GM10266 (cell line): ENCODE results near the gene PKN2.
A peak's percentile ranks its signal among the peaks of the same experiment; 100 is the strongest.

Experiments
- DNase-seq: peaks from one replicate; pipeline ENCODE4 v3.0.0; 2012; ENCODE audit errors: extremely low spot score
- TF ChIP-seq, protein P1 (sequence below): IDR thresholded peaks from 2 replicates; pipeline ENCODE4 v1.5.1; 2012; ENCODE audit warnings: mild to moderate bottlenecking, low read depth; ENCODE audit not compliant: control insufficient read depth, insufficient read depth; ENCODE audit errors: missing control alignments

PKN2 gene

DNA sequence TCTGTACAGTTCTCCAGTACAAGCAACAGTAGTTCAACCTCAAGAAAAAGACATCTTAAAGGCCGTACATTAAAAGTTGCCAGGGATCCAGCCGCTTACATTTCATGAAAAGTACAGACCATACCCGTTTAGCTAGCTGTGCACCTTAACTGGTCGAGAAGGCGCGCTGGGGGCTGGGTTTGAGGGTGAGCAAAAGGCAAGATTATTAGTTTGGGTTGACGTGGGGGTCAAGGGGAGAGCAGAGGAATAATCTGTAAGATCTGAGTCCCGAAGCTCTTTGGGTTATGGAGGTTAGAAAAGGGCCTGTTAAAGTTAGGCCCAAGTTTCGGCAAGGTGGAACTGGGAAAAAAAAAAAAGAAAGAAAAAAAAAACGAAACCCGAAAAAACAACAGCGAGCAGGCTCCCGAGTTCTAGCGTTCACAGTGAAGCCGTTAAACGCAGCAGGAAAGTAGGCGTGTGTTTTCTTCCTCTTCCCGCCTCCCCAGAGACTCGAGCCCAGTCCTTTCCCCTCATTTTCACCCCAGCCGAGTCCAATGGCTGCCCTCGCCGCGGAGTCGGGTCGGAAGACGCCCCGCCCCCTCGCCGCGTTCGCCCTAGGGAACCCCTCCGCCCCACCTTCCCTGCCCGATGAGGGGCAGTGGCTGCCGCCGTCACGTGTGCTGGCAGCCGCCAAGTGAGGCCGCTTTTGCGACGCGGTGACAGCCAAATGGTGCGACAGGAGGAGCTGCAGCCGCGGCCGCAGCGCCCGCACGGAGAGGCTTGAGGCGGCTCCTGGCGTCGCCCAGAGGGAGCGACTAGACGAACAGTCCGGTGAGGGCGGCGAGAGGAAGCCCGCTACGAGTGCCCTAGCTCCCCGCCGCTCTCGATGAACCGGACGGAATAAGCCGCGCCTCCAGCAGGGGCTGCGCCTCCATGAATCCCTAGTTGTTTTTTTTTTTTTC is at the start of gene PKN2:
Gene PKN2, plus strand, starts transcription at position 733 of the 941 bp plus-strand sequence. CDS start 308 bp downstream, outside the sequence.
- TF ChIP-seq, protein P1, sequence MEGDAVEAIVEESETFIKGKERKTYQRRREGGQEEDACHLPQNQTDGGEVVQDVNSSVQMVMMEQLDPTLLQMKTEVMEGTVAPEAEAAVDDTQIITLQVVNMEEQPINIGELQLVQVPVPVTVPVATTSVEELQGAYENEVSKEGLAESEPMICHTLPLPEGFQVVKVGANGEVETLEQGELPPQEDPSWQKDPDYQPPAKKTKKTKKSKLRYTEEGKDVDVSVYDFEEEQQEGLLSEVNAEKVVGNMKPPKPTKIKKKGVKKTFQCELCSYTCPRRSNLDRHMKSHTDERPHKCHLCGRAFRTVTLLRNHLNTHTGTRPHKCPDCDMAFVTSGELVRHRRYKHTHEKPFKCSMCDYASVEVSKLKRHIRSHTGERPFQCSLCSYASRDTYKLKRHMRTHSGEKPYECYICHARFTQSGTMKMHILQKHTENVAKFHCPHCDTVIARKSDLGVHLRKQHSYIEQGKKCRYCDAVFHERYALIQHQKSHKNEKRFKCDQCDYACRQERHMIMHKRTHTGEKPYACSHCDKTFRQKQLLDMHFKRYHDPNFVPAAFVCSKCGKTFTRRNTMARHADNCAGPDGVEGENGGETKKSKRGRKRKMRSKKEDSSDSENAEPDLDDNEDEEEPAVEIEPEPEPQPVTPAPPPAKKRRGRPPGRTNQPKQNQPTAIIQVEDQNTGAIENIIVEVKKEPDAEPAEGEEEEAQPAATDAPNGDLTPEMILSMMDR: peak; percentile 29

DNA sequence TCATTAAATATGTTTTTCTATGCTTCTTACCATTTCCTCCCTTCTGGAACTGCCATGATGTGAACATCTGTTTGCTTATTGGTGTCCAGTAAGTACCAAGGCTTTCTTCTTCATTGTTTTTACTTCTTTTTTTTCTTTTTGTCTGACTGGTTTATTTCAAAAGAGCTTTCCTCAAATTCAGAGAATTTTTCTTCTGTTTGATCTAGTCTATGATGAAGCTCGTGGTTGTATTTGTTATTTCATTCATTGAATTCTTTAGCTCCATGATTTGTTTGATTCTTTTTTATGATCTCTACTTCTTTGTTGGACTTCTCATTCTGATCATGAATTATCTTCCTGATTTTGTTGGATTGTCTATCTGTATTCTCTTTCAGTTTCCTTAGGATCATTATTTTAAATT is 49.5 kb upstream of the PKN2 start:
- DNase-seq: no peak
- TF ChIP-seq, protein P1: no peak

More for the DNA sequence above, at the start of gene PKN2:
- peak; percentile 93 for DNase-seq

DNA sequence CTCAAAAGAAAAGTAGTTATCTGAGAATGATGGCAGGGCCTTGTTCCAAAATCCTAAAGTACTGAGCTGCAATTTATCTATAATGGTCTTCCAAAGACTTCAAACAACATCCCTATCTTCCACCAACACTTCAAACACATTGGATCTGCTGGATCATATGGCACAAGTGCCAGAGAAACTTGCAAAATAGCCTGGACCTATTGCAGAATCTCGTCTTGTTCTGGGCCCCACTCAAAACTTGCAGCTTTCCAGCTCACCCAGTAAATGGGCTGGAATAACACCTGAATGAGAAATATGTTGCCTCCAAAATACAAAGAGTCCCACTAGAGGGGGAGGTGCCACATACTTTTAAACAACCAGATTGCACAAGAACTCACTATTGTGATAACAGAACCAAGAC is 44.0 kb upstream of the PKN2 start:
- TF ChIP-seq, protein P1: no peak

DNA sequence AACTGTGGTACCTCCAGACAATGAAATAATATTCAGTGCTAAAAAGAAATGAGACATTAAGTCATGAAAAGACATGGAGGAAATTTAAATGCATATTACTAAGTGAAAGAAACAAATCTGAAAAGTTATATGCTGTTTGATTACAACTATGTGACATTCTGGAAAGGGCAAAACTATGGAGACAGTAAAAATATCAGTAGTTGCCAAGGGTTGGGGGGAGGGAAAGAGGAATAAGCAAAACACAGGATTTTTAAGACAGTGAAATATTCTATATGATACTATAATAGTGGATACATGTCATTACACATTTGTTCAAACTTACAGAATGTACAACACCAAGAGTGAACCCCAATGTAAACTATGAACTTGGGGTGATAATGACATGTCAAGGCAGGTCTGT is 38.2 kb upstream of the PKN2 start:
- TF ChIP-seq, protein P1: no peak
- no peak for DNase-seq

More for the DNA sequence above, 44.0 kb upstream of the PKN2 start:
- no peak for DNase-seq

DNA sequence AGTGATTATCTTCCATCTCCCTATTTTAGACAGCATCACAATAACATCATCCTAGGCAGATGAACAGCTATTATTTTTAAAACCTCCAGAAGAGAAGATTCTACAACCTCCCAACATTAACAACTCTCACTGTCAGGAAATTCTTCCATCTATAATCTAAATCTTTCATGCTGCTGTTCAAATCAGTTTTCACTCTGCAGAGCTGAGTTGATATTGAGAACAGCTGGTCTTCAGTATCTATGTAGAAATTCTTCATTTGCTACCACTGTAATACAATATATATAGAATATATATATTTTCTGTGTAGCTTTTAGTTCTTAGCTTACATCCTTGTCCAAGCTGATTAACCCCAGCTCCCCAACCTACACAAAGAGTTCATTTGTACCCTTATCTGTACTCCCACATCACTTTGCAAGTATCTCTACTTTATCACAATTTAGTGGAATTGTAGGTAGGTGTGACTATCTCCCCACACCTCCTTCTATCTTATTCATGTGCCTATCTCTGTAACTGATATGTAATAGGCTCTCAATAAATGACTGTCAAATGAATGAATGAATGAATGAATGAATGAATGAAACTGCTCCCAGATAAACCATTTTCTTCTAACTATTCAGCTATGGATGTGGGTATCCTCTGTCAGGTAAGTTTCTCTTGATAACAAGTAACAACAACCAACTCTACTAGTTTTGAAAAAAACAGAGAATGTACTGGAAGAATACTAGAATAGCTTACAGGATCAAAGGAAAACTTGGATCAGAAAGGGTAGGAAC is 37.4 kb upstream of the PKN2 start:
- TF ChIP-seq, protein P1: no peak

DNA sequence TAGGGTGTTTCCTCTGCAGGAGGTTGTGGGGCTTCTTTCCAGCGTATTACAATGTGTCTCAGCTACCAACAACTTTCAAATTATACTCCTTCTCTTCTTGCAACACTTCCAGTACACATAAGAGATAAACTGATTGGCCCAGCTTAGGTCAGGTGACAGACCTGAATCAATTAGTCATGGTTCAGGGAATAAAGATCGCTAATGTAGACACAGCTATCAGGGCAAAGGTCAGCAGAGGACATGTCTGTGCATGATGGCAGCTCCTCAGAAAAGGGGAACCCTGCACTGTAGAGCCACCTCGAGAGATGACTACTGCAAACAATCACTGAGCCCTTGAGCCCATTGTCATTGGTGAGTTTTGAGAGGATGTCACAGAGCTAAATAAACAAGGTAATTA is 36.8 kb upstream of the PKN2 start:
- TF ChIP-seq, protein P1: no peak
- DNase-seq: no peak

More for the DNA sequence above, 37.4 kb upstream of the PKN2 start:
- no peak for DNase-seq

DNA sequence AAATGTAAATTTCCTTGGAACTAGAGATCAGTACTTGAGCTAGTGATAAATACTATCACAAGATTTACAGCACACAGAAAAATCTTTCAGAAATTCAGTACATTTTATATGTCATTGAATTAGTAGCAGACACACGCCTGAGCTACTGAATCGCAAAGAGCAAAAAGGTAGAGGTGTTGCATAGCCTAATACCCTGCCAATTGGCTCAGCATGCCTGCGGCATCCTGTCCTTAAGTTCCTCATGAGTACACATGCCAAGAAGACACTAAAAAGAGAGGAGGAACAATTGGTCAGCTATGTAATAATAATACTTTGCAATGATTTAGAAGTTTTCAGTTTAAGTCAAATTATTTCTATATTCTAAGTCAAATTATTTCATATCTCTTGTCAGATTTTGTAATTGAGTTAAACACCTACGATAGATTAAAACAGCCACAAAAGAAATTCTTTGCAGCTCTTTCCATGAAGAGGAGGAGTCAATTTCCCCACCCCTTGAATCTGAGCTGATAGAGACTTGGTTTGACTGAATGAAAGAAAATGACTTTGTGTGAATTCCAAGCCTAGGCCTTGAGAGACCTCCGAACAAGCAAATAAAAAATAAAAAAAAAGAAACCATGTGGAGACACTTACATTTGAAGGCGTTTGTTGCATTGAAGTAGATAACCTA is 36.2 kb upstream of the PKN2 start:
- TF ChIP-seq, protein P1: no peak
- DNase-seq: no peak
